Measurements from ENCODE around the gene POU3F2.

POU3F2 gene

GRCh38 chr6:98839781-98840361, 5.5 kb downstream of the POU3F2 start:
- peaks cover 98% of the 10 kb centered on the region for H3K27me3 ChIP-seq (ENCODE audit: insufficient read depth, low read length)
- peaks cover 3% of the 10 kb centered on the region for H3K4me1 ChIP-seq (ENCODE audit: control insufficient read depth, insufficient read depth, low read length, unreplicated experiment)
- H3K4me3 ChIP-seq (ENCODE audit: low read depth, low read length), result no peak overlapping the region
- H3K79me2 ChIP-seq (ENCODE audit: control insufficient read depth, insufficient read depth, low read length, unreplicated experiment), result no peaks in the 10 kb centered on the region
- H3K27ac ChIP-seq (ENCODE audit: low read depth, low read length), result no peak overlapping the region
- no peaks in the 10 kb centered on the region for H3K36me3 ChIP-seq (ENCODE audit: insufficient read depth, low read length)
- H2AFZ ChIP-seq (ENCODE audit: low read length, unreplicated experiment), result no peak overlapping the region

- Histone ChIP-seq H2AFZ (ENCODE audit: low read length, unreplicated experiment) (no peak overlapping the region), H3K4me1 (ENCODE audit: control insufficient read depth, insufficient read depth, low read length, unreplicated experiment) (peaks cover 3% of the 10 kb centered on the region), H3K36me3 (ENCODE audit: insufficient read depth, low read length) (no peaks in the 10 kb centered on the region), H3K4me3 (ENCODE audit: low read depth, low read length) (no peak overlapping the region), H3K27ac (ENCODE audit: low read depth, low read length) (no peak overlapping the region), H3K79me2 (ENCODE audit: control insufficient read depth, insufficient read depth, low read length, unreplicated experiment) (no peaks in the 10 kb centered on the region), H3K27me3 (ENCODE audit: insufficient read depth, low read length) (peaks cover 100% of the 10 kb centered on the region)
Measured at GRCh38 chr6:98840385-98840784, 6.0 kb downstream of the POU3F2 start.

GRCh38 chr6:98840996-98841513, 6.7 kb downstream of the POU3F2 start:
- no peak overlapping the region for H3K4me3 ChIP-seq (ENCODE audit: low read depth, low read length)

GRCh38 chr6:98841621-98842341, 7.4 kb downstream of the POU3F2 start:
- Histone ChIP-seq H3K4me1 (ENCODE audit: control insufficient read depth, insufficient read depth, low read length, unreplicated experiment) (peaks cover 3% of the 10 kb centered on the region), H3K27ac (ENCODE audit: low read depth, low read length) (no peak overlapping the region), H2AFZ (ENCODE audit: low read length, unreplicated experiment) (no peak overlapping the region), H3K27me3 (ENCODE audit: insufficient read depth, low read length) (peaks cover 98% of the 10 kb centered on the region), H3K79me2 (ENCODE audit: control insufficient read depth, insufficient read depth, low read length, unreplicated experiment) (no peaks in the 10 kb centered on the region), H3K36me3 (ENCODE audit: insufficient read depth, low read length) (no peaks in the 10 kb centered on the region), H3K4me3 (ENCODE audit: low read depth, low read length) (no peak overlapping the region)

More at GRCh38 chr6:98840996-98841513, 6.7 kb downstream of the POU3F2 start:
- H2AFZ ChIP-seq (ENCODE audit: low read length, unreplicated experiment), result no peak overlapping the region
- H3K36me3 ChIP-seq (ENCODE audit: insufficient read depth, low read length), result no peaks in the 10 kb centered on the region
- H3K27me3 ChIP-seq (ENCODE audit: insufficient read depth, low read length), result peaks cover 98% of the 10 kb centered on the region
- H3K27ac ChIP-seq (ENCODE audit: low read depth, low read length), result no peak overlapping the region
- no peaks in the 10 kb centered on the region for H3K79me2 ChIP-seq (ENCODE audit: control insufficient read depth, insufficient read depth, low read length, unreplicated experiment)
- peaks cover 3% of the 10 kb centered on the region for H3K4me1 ChIP-seq (ENCODE audit: control insufficient read depth, insufficient read depth, low read length, unreplicated experiment)

GRCh38 chr6:98842342-98843180, 8.2 kb downstream of the POU3F2 start:
- no peak overlapping the region for H2AFZ ChIP-seq (ENCODE audit: low read length, unreplicated experiment)
- H3K4me3 ChIP-seq (ENCODE audit: low read depth, low read length), result no peak overlapping the region
- no peaks in the 10 kb centered on the region for H3K79me2 ChIP-seq (ENCODE audit: control insufficient read depth, insufficient read depth, low read length, unreplicated experiment)
- no peaks in the 10 kb centered on the region for H3K36me3 ChIP-seq (ENCODE audit: insufficient read depth, low read length)
- peaks cover 98% of the 10 kb centered on the region for H3K27me3 ChIP-seq (ENCODE audit: insufficient read depth, low read length)
- peaks cover 3% of the 10 kb centered on the region for H3K4me1 ChIP-seq (ENCODE audit: control insufficient read depth, insufficient read depth, low read length, unreplicated experiment)
- no peak overlapping the region for H3K27ac ChIP-seq (ENCODE audit: low read depth, low read length)

- no peak overlapping the region for H2AFZ ChIP-seq (ENCODE audit: low read length, unreplicated experiment)
- H3K79me2 ChIP-seq (ENCODE audit: control insufficient read depth, insufficient read depth, low read length, unreplicated experiment), result no peaks in the 10 kb centered on the region
- H3K4me3 ChIP-seq (ENCODE audit: low read depth, low read length), result no peak overlapping the region
- H3K36me3 ChIP-seq (ENCODE audit: insufficient read depth, low read length), result no peaks in the 10 kb centered on the region
- H3K27ac ChIP-seq (ENCODE audit: low read depth, low read length), result no peak overlapping the region
- H3K27me3 ChIP-seq (ENCODE audit: insufficient read depth, low read length), result peaks cover 98% of the 10 kb centered on the region
- H3K4me1 ChIP-seq (ENCODE audit: control insufficient read depth, insufficient read depth, low read length, unreplicated experiment), result peaks cover 3% of the 10 kb centered on the region
Measured at GRCh38 chr6:98843271-98844243, 9.2 kb downstream of the POU3F2 start.

GRCh38 chr6:98844244-98845210, 10.2 kb downstream of the POU3F2 start:
- Histone ChIP-seq H3K27me3 (ENCODE audit: insufficient read depth, low read length) (peaks cover 98% of the 10 kb centered on the region), H3K79me2 (ENCODE audit: control insufficient read depth, insufficient read depth, low read length, unreplicated experiment) (no peaks in the 10 kb centered on the region), H3K4me3 (ENCODE audit: low read depth, low read length) (peak overlapping the region; percentile 62), H3K4me1 (ENCODE audit: control insufficient read depth, insufficient read depth, low read length, unreplicated experiment) (peaks cover 3% of the 10 kb centered on the region), H3K36me3 (ENCODE audit: insufficient read depth, low read length) (no peaks in the 10 kb centered on the region), H3K27ac (ENCODE audit: low read depth, low read length) (no peak overlapping the region), H2AFZ (ENCODE audit: low read length, unreplicated experiment) (no peak overlapping the region)

- no peak overlapping the region for H2AFZ ChIP-seq (ENCODE audit: low read length, unreplicated experiment)
- no peak overlapping the region for H3K27ac ChIP-seq (ENCODE audit: low read depth, low read length)
- H3K36me3 ChIP-seq (ENCODE audit: insufficient read depth, low read length), result no peaks in the 10 kb centered on the region
- H3K4me3 ChIP-seq (ENCODE audit: low read depth, low read length), result peak overlapping the region; percentile 62
- no peaks in the 10 kb centered on the region for H3K79me2 ChIP-seq (ENCODE audit: control insufficient read depth, insufficient read depth, low read length, unreplicated experiment)
- H3K4me1 ChIP-seq (ENCODE audit: control insufficient read depth, insufficient read depth, low read length, unreplicated experiment), result peaks cover 3% of the 10 kb centered on the region
- H3K27me3 ChIP-seq (ENCODE audit: insufficient read depth, low read length), result peaks cover 98% of the 10 kb centered on the region
Measured at GRCh38 chr6:98845211-98846020, 11.0 kb downstream of the POU3F2 start.

- no peak overlapping the region for H3K27ac ChIP-seq (ENCODE audit: low read depth, low read length)
- peaks cover 3% of the 10 kb centered on the region for H3K4me1 ChIP-seq (ENCODE audit: control insufficient read depth, insufficient read depth, low read length, unreplicated experiment)
- H2AFZ ChIP-seq (ENCODE audit: low read length, unreplicated experiment), result no peak overlapping the region
- peaks cover 98% of the 10 kb centered on the region for H3K27me3 ChIP-seq (ENCODE audit: insufficient read depth, low read length)
- no peaks in the 10 kb centered on the region for H3K36me3 ChIP-seq (ENCODE audit: insufficient read depth, low read length)
- no peaks in the 10 kb centered on the region for H3K79me2 ChIP-seq (ENCODE audit: control insufficient read depth, insufficient read depth, low read length, unreplicated experiment)
- H3K4me3 ChIP-seq (ENCODE audit: low read depth, low read length), result no peak overlapping the region
Measured at GRCh38 chr6:98846021-98846380, 11.6 kb downstream of the POU3F2 start.

Measured in ACC112 (cell line).